ENCODE measurements around the gene SEPTIN5. TPM values are rescaled to one million over a fixed set of nuclear protein-coding genes. Genes with fewer than 3 reads are reported as not detected.

Gene SEPTIN5
- total RNA-seq, 2 donors from 2014 or later = 47.7 to 147 TPM

GRCh38 chr22:19732403-19733113 lies 18.3 kb downstream of the SEPTIN5 start:
- no peak for TF ChIP-seq CTCF (IDR thresholded peaks at IDR 0.05)
- Histone ChIP-seq H3K36me3 (no peaks in the 10 kb centered on the region), H3K27me3 (replicated peaks; ENCODE audit: insufficient read depth) (no peaks in the 10 kb centered on the region), H3K4me3 (no peak overlapping the region), H3K4me1 (ENCODE audit: control insufficient read depth in 1 of 2, low read depth in 2 of 2) (peaks cover 0 to 8% of the 10 kb centered on the region in 2 donors), H3K9me3 (no peaks in the 10 kb centered on the region), H3K27ac (no peak overlapping the region)
- DNase-seq (ENCODE audit: low spot score) (no peak), ATAC-seq (ENCODE audit: insufficient number of reproducible peaks, low FRiP score, low read depth) (no peak)

GRCh38 chr22:19733755-19734154 lies 19.5 kb downstream of the SEPTIN5 start:
- Histone ChIP-seq H3K4me3 (no peak overlapping the region), H3K9me3 (no peaks in the 10 kb centered on the region), H3K36me3 (no peaks in the 10 kb centered on the region), H3K4me1 (ENCODE audit: control insufficient read depth in 1 of 2, low read depth in 2 of 2) (peaks cover 0 to 8% of the 10 kb centered on the region in 2 donors), H3K27ac (no peak overlapping the region), H3K27me3 (replicated peaks; ENCODE audit: insufficient read depth) (no peaks in the 10 kb centered on the region)
- ATAC-seq (ENCODE audit: insufficient number of reproducible peaks, low FRiP score, low read depth) = no peak
- TF ChIP-seq CTCF (IDR thresholded peaks at IDR 0.05) = no peak
- DNase-seq (ENCODE audit: low spot score) = no peak

- Histone ChIP-seq H3K27me3 (replicated peaks; ENCODE audit: insufficient read depth) (no peaks in the 10 kb centered on the region), H3K4me1 (ENCODE audit: control insufficient read depth in 1 of 2, low read depth in 2 of 2) (peaks cover 0 to 8% of the 10 kb centered on the region in 2 donors), H3K4me3 (no peak overlapping the region), H3K36me3 (no peaks in the 10 kb centered on the region), H3K9me3 (no peaks in the 10 kb centered on the region), H3K27ac (no peak overlapping the region)
- no peak for ATAC-seq (ENCODE audit: insufficient number of reproducible peaks, low FRiP score, low read depth)
- no peak for TF ChIP-seq CTCF (IDR thresholded peaks at IDR 0.05)
- DNase-seq (ENCODE audit: low spot score) = no peak
These were observed 19.9 kb downstream of the SEPTIN5 start for GRCh38 chr22:19734163-19734562.

- DNase-seq (ENCODE audit: low spot score) = no peak
- no peak for ATAC-seq (ENCODE audit: insufficient number of reproducible peaks, low FRiP score, low read depth)
- peaks cover 0 to 8% of the 10 kb centered on the region in 2 donors for H3K4me1 ChIP-seq (ENCODE audit: control insufficient read depth in 1 of 2, low read depth in 2 of 2)
- no peaks in the 10 kb centered on the region for H3K36me3 ChIP-seq
- no peak overlapping the region for H3K4me3 ChIP-seq
- no peaks in the 10 kb centered on the region for H3K9me3 ChIP-seq
- TF ChIP-seq CTCF (IDR thresholded peaks at IDR 0.05) = no peak
- H3K27ac ChIP-seq = no peak overlapping the region
- no peaks in the 10 kb centered on the region for H3K27me3 ChIP-seq (replicated peaks; ENCODE audit: insufficient read depth)
These were observed 20.6 kb downstream of the SEPTIN5 start for GRCh38 chr22:19734837-19735382.

GRCh38 chr22:19735665-19736510 lies 21.6 kb downstream of the SEPTIN5 start:
- ATAC-seq (ENCODE audit: insufficient number of reproducible peaks, low FRiP score, low read depth) (no peak), DNase-seq (ENCODE audit: low spot score) (no peak)
- H3K9me3 ChIP-seq = no peaks in the 10 kb centered on the region
- H3K27ac ChIP-seq = no peak overlapping the region
- H3K36me3 ChIP-seq = no peaks in the 10 kb centered on the region
- TF ChIP-seq CTCF (IDR thresholded peaks at IDR 0.05) = no peak
- no peaks in the 10 kb centered on the region for H3K27me3 ChIP-seq (replicated peaks; ENCODE audit: insufficient read depth)
- H3K4me1 ChIP-seq (ENCODE audit: control insufficient read depth in 1 of 2, low read depth in 2 of 2) = peaks cover 0 to 2% of the 10 kb centered on the region in 2 donors
- no peak overlapping the region for H3K4me3 ChIP-seq

Data from thoracic aorta (tissue), 2 donors.